AG04450 (cell line): ENCODE measurements around the gene MIDN. TPM values are rescaled to one million over a fixed set of nuclear protein-coding genes. Genes with fewer than 3 reads are reported as not detected.
A peak's percentile ranks its signal among the peaks of the same experiment; 100 is the strongest.

Experiments
- CTCF ChIA-PET: fragments of 300-600, 350-600 bp; formaldehyde crosslinking; extraction: SDS; loops from one replicate; lab custom pipeline; 2022; ENCODE audit warnings: antibody characterized with exemption, inconsistent platforms; lab: Charles Lee
- POLR2A ChIA-PET: fragments of 350-600 bp; formaldehyde crosslinking; extraction: SDS; loops from one replicate; lab custom pipeline; 2021; ENCODE audit warnings: antibody characterized with exemption, inconsistent platforms; lab: Yijun Ruan, JAX
- DNase-seq: peaks from one replicate; pipeline ENCODE4 v3.0.0-alpha.2; 2011; ENCODE audit warnings: low read depth, low spot score
- H3K27ac ChIP-seq: one replicate; pipeline ENCODE4 v1.5.1; 2012; ENCODE audit warnings: low read depth, low read length, control low read depth
- H3K27me3 ChIP-seq: one replicate; pipeline ENCODE4 v1.6.0; 2012; ENCODE audit warnings: low read length; ENCODE audit not compliant: control insufficient read depth, insufficient read depth
- H3K4me3 ChIP-seq: 2 replicates; pipeline ENCODE4 v1.5.1; 2011; ENCODE audit warnings: mild to moderate bottlenecking, low read depth, low read length, control low read depth
- H3K9me3 ChIP-seq: 2 replicates; pipeline ENCODE4 v1.5.1; 2012; ENCODE audit warnings: low read length; ENCODE audit not compliant: control insufficient read depth, insufficient read depth
- CTCF ChIP-seq: IDR thresholded peaks from 2 replicates; pipeline ENCODE4 v1.5.1; 2011; ENCODE audit warnings: low read depth, low read length, control low read depth, inconsistent platforms
- polyA plus RNA-seq: library from polyadenylated mRNA; depleted of rRNA; stranded (reverse); fragments of >200 nt; gene quantifications from 2 replicates; pipeline ENCODE4 v1.2.3, GENCODE V29; 2011

Gene MIDN
- polyA plus RNA-seq, 1 experiment = 6.6 TPM

- H3K4me3 ChIP-seq = no peak overlapping the region
- DNase-seq = no peak
These were observed 15.2 kb upstream of the MIDN start for GRCh38 chr19:1233115-1233667.

GRCh38 chr19:1234051-1234954 is 14.1 kb upstream of the MIDN start:
- Histone ChIP-seq H3K27ac (no peak overlapping the region), H3K9me3 (no peaks in the 10 kb centered on the region; the same call in 1 of the 2 replicates), H3K27me3 (no peaks in the 10 kb centered on the region), H3K4me3 (no peak overlapping the region)
- ChIA-PET CTCF (interaction anchor here (1.0 kb wide), 1 partner anchor 10 kb away, joined by 3 read pairs; no protein-coding TSS in a partner anchor), POLR2A (no interaction called here)
- TF ChIP-seq CTCF = no peak
- no peak for DNase-seq

More at GRCh38 chr19:1233115-1233667, 15.2 kb upstream of the MIDN start:
- Histone ChIP-seq H3K27me3 (no peaks in the 10 kb centered on the region), H3K27ac (peak overlapping the region; percentile 11), H3K9me3 (no peaks in the 10 kb centered on the region; the same call in 1 of the 2 replicates)
- ChIA-PET CTCF (no interaction called here), POLR2A (interaction anchor here (0.6 to 1.4 kb wide), 3 partner anchors 20 to 123 kb away, joined by 3 to 5 read pairs (median 3); no protein-coding TSS in a partner anchor)
- no peak for TF ChIP-seq CTCF

GRCh38 chr19:1234955-1235380 is 13.4 kb upstream of the MIDN start:
- no peak for TF ChIP-seq CTCF
- Histone ChIP-seq H3K27me3 (no peaks in the 10 kb centered on the region), H3K9me3 (no peaks in the 10 kb centered on the region; the same call in 1 of the 2 replicates), H3K27ac (no peak overlapping the region), H3K4me3 (no peak overlapping the region)
- POLR2A ChIA-PET = no interaction called here
- DNase-seq = no peak
- CTCF ChIA-PET = interaction anchor here (1.0 kb wide), 1 partner anchor 10 kb away, joined by 3 read pairs; no protein-coding TSS in a partner anchor

GRCh38 chr19:1235625-1236538 is 12.5 kb upstream of the MIDN start:
- no peak for TF ChIP-seq CTCF
- CTCF ChIA-PET = interaction anchor here (1.0 kb wide), 1 partner anchor 9 kb away, joined by 3 read pairs; no protein-coding TSS in a partner anchor
- peak overlapping the region; percentile 73 for H3K4me3 ChIP-seq
- H3K27me3 ChIP-seq = no peaks in the 10 kb centered on the region
- DNase-seq = no peak
- peak overlapping the region; percentile 21 for H3K27ac ChIP-seq
- H3K9me3 ChIP-seq = no peaks in the 10 kb centered on the region; the same call in 1 of the 2 replicates
- POLR2A ChIA-PET = interaction anchor here (0.5 to 1.3 kb wide), 4 partner anchors 11 to 136 kb away, joined by 3 to 8 read pairs (median 4); partner anchors contain the start of gene CIRBP
